Osteoblast (primary cell): ENCODE measurements around the gene KIF1B. TPM values are rescaled to one million over a fixed set of nuclear protein-coding genes. Genes with fewer than 3 reads are reported as not detected.

Experiments used
- DNase-seq: peaks from one replicate; pipeline ENCODE4 v3.0.0; 2011; ENCODE audit warnings: low spot score, mixed read lengths; ENCODE audit not compliant: insufficient read length; ENCODE audit errors: missing footprints
- H2AFZ ChIP-seq: 2 replicates; pipeline ENCODE4 v1.6.0; 2011; ENCODE audit warnings: mild to moderate bottlenecking, low read length
- H3K27ac ChIP-seq: 2 replicates; pipeline ENCODE4 v1.5.1; 2011; ENCODE audit warnings: mild to moderate bottlenecking, low read depth, low read length, moderate library complexity
- H3K27me3 ChIP-seq: 2 replicates; pipeline ENCODE4 v1.6.0; 2012; ENCODE audit warnings: mild to moderate bottlenecking, control low read depth, inconsistent platforms, low read length, moderate library complexity; ENCODE audit not compliant: insufficient read depth
- H3K36me3 ChIP-seq: 2 replicates; pipeline ENCODE4 v1.5.1; 2011; ENCODE audit warnings: mild to moderate bottlenecking, low read length, control low read depth, moderate library complexity; ENCODE audit not compliant: insufficient read depth
- H3K4me1 ChIP-seq: 2 replicates; pipeline ENCODE4 v1.5.1; 2011; ENCODE audit warnings: mild to moderate bottlenecking, low read length, control low read depth, moderate library complexity; ENCODE audit not compliant: insufficient read depth
- H3K4me2 ChIP-seq: 2 replicates; pipeline ENCODE4 v1.6.0; 2011; ENCODE audit warnings: mild to moderate bottlenecking, low read length; ENCODE audit not compliant: insufficient read depth
- H3K4me3 ChIP-seq: fragments of 200-600 bp; sonication (generic); 3 replicates; pipeline ENCODE4 v1.5.1; 2012; ENCODE audit warnings: mild to moderate bottlenecking, low read length, inconsistent platforms; ENCODE audit not compliant: insufficient read depth
- H3K79me2 ChIP-seq: 2 replicates; pipeline ENCODE4 v1.6.0; 2012; ENCODE audit warnings: mild to moderate bottlenecking, low read length, control low read depth, inconsistent platforms; ENCODE audit not compliant: insufficient read depth
- H3K9me3 ChIP-seq: 2 replicates; pipeline ENCODE4 v1.5.1; 2011; ENCODE audit warnings: low read depth, low read length, control low read depth
- H4K20me1 ChIP-seq: 2 replicates; pipeline ENCODE4 v1.6.0; 2012; ENCODE audit warnings: mild to moderate bottlenecking, low read length, control low read depth; ENCODE audit not compliant: insufficient read depth
- CTCF ChIP-seq: IDR thresholded peaks from 2 replicates; pipeline ENCODE4 v1.5.1; 2011; ENCODE audit warnings: mild to moderate bottlenecking, low read depth, low read length, moderate library complexity; ENCODE audit errors: extremely low read depth
- total RNA-seq: library from RNA; depleted of rRNA; stranded (reverse); fragments of >200 nt; gene quantifications from 2 replicates; pipeline ENCODE4 v1.2.3, GENCODE V29; 2012

KIF1B gene
- total RNA-seq, 1 donor, result 35.8 TPM

GRCh38 chr1:10237157-10237539 lies 26.8 kb downstream of the KIF1B start:
- no peaks in the 10 kb centered on the region for H3K4me1 ChIP-seq
- H3K79me2 ChIP-seq, result peaks cover 78% of the 10 kb centered on the region
- no peak overlapping the region for H3K4me2 ChIP-seq
- no peak overlapping the region for H2AFZ ChIP-seq
- H3K36me3 ChIP-seq, result peaks cover 14% of the 10 kb centered on the region
- H3K27me3 ChIP-seq, result no peaks in the 10 kb centered on the region
- TF ChIP-seq CTCF, result no peak
- H3K27ac ChIP-seq, result no peak overlapping the region
- peaks cover 35% of the 10 kb centered on the region for H4K20me1 ChIP-seq
- no peak overlapping the region for H3K4me3 ChIP-seq
- DNase-seq, result no peak
- H3K9me3 ChIP-seq, result no peaks in the 10 kb centered on the region

GRCh38 chr1:10242135-10242534 lies 31.8 kb downstream of the KIF1B start:
- Histone ChIP-seq H3K27ac (no peak overlapping the region), H3K4me2 (no peak overlapping the region), H3K4me3 (no peak overlapping the region), H4K20me1 (peaks cover 50% of the 10 kb centered on the region), H2AFZ (no peak overlapping the region), H3K9me3 (no peaks in the 10 kb centered on the region), H3K36me3 (peaks cover 5% of the 10 kb centered on the region), H3K4me1 (no peaks in the 10 kb centered on the region), H3K79me2 (peaks cover 86% of the 10 kb centered on the region), H3K27me3 (no peaks in the 10 kb centered on the region)
- TF ChIP-seq CTCF, result no peak
- DNase-seq, result no peak

- Histone ChIP-seq H4K20me1 (peaks cover 44% of the 10 kb centered on the region), H2AFZ (no peak overlapping the region), H3K27me3 (no peaks in the 10 kb centered on the region), H3K4me2 (no peak overlapping the region), H3K27ac (no peak overlapping the region), H3K36me3 (peaks cover 5% of the 10 kb centered on the region), H3K4me3 (no peak overlapping the region), H3K9me3 (no peaks in the 10 kb centered on the region), H3K4me1 (no peaks in the 10 kb centered on the region), H3K79me2 (peaks cover 86% of the 10 kb centered on the region)
- DNase-seq, result peak; percentile 27
- TF ChIP-seq CTCF, result no peak
These were observed 32.4 kb downstream of the KIF1B start for GRCh38 chr1:10242811-10243210.

GRCh38 chr1:10245674-10246073 lies 35.3 kb downstream of the KIF1B start:
- Histone ChIP-seq H3K4me3 (no peak overlapping the region), H3K27me3 (no peaks in the 10 kb centered on the region), H3K4me1 (no peaks in the 10 kb centered on the region), H3K36me3 (no peaks in the 10 kb centered on the region), H3K27ac (no peak overlapping the region), H2AFZ (no peak overlapping the region), H3K4me2 (no peak overlapping the region), H4K20me1 (peaks cover 53% of the 10 kb centered on the region), H3K79me2 (peaks cover 92% of the 10 kb centered on the region), H3K9me3 (no peaks in the 10 kb centered on the region)
- TF ChIP-seq CTCF, result no peak
- DNase-seq, result no peak
